Mucosa of descending colon (tissue), 3 donors: Measurements from ENCODE around the gene WASF3. TPM values are rescaled to one million over a fixed set of nuclear protein-coding genes. Genes with fewer than 3 reads are reported as not detected.

ENCODE experiments used
- ATAC-seq: fragments of 200-7000 bp; cut with Tn5 transposase; one replicate; pipeline ENCODE4 v1.9.1; 2020; ENCODE audit warnings: mild to moderate bottlenecking, moderate library complexity
- DNase-seq, 3 donors: peaks; one replicate each; pipeline ENCODE4 v3.0.0-alpha.2; 2020
- H3K36me3 ChIP-seq: fragments of 200-600 bp; one replicate; pipeline ENCODE4 v1.8.0; 2021; ENCODE audit warnings: low read depth, mild to moderate bottlenecking
- H3K4me1 ChIP-seq: fragments of 200-600 bp; one replicate; pipeline ENCODE4 v1.8.0; 2021; ENCODE audit warnings: low read depth, mild to moderate bottlenecking
- H3K4me3 ChIP-seq: fragments of 200-600 bp; one replicate; pipeline ENCODE4 v1.8.0; 2021; ENCODE audit warnings: mild to moderate bottlenecking
- H3K9me3 ChIP-seq: fragments of 200-600 bp; one replicate; pipeline ENCODE4 v1.8.0; 2021; ENCODE audit warnings: mild to moderate bottlenecking
- intact Hi-C, 2 donors: fragments of 100-400 bp; cut with DNase I in 1 of 2; cut with micrococcal nuclease in 1 of 2; formaldehyde crosslinking; loops; one replicate each; pipeline versions ENCODE4 v1.11.0 to v1.11.1; 2022; cut with DNase I, micrococcal nuclease
- total RNA-seq, 3 donors: library from RNA; stranded (reverse); fragmentation: NEBNext Ultra II Directional in 2 of 3; extraction: Animal tissue kit (Norgen Biotek cat#: 25700) in 2 of 3; gene quantifications; one replicate each; pipeline versions ENCODE4 v1.2.1 to v1.2.4, GENCODE V29; 2021 to 2023
- TF ChIP-seq, protein P1 (sequence below): fragments of 200-600 bp; IDR thresholded peaks from one replicate; pipeline ENCODE4 v1.8.0; 2022; ENCODE audit warnings: antibody characterized with exemption, mild to moderate bottlenecking
- donor health status: DM: no; HTN: no; CAD: no; lungs with moderate emphysema.
- donor health status: DM: no; HTN: no; CAD: no.
- donor health status: DM: no; HTN: yes; CAD: no.

Gene WASF3
- total RNA-seq, 3 donors from 2014 or later, result 1.4 to 18.4 (median 4.4) TPM

DNA sequence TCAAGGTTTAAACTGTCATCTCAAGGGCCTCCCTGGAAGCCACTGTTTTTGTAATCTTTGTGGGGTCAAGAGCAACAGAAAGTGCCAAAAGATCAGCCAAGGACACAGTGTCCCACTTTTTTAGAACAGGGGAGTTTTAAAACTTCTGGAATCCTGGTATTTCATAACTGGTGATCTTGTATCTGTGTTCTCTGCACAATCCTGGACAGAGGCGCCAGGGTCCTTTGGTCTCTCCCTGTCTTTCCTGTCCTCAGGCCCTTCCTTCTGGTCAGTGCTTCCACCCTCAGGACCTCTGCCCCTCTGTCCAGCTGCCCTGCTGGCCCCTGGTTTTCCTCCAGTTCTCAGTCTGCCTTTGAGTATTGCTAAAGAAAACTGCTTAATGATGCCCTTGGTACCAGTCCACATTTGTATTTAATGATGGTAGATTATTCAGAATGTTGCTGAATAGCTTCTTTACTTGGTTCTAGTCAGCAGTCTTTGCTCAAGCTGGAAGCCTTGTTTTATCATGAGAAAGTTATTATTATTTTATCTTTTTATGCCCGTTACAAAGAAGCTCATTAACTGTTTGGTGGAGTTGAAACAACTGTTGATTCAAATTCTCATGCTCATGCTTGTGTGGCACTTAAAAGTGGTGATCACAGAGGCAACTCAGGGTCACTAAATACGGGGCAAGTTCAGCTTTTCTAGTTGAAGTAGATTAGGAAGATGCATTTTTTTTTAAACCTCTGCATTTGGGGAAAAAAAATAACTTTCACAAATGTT lies 47.5 kb downstream of the WASF3 start:
- TF ChIP-seq, protein P1, sequence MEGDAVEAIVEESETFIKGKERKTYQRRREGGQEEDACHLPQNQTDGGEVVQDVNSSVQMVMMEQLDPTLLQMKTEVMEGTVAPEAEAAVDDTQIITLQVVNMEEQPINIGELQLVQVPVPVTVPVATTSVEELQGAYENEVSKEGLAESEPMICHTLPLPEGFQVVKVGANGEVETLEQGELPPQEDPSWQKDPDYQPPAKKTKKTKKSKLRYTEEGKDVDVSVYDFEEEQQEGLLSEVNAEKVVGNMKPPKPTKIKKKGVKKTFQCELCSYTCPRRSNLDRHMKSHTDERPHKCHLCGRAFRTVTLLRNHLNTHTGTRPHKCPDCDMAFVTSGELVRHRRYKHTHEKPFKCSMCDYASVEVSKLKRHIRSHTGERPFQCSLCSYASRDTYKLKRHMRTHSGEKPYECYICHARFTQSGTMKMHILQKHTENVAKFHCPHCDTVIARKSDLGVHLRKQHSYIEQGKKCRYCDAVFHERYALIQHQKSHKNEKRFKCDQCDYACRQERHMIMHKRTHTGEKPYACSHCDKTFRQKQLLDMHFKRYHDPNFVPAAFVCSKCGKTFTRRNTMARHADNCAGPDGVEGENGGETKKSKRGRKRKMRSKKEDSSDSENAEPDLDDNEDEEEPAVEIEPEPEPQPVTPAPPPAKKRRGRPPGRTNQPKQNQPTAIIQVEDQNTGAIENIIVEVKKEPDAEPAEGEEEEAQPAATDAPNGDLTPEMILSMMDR, result no peak
- Histone ChIP-seq H3K4me3 (no peak overlapping the region), H3K36me3 (no peaks in the 10 kb centered on the region), H3K9me3 (no peaks in the 10 kb centered on the region), H3K4me1 (no peaks in the 10 kb centered on the region)
- no peak for DNase-seq
- intact Hi-C loops, result no loop called here
- no peak for ATAC-seq

GRCh38 chr13:26605845-26606244 lies 48.4 kb downstream of the WASF3 start:
- H3K4me3 ChIP-seq, result no peak overlapping the region
- no peak for ATAC-seq
- no peaks in the 10 kb centered on the region for H3K36me3 ChIP-seq
- intact Hi-C loops, result no loop called here
- no peak for DNase-seq
- TF ChIP-seq, protein P1, result no peak
- H3K9me3 ChIP-seq, result no peaks in the 10 kb centered on the region
- no peaks in the 10 kb centered on the region for H3K4me1 ChIP-seq

- no peak for DNase-seq
- TF ChIP-seq, protein P1, result no peak
- Histone ChIP-seq H3K4me3 (no peak overlapping the region), H3K9me3 (no peaks in the 10 kb centered on the region), H3K36me3 (no peaks in the 10 kb centered on the region), H3K4me1 (no peaks in the 10 kb centered on the region)
- intact Hi-C loops, result no loop called here
- ATAC-seq, result no peak
Measured at GRCh38 chr13:26606631-26607030, 49.1 kb downstream of the WASF3 start.

- Histone ChIP-seq H3K9me3 (no peaks in the 10 kb centered on the region), H3K4me1 (no peaks in the 10 kb centered on the region), H3K4me3 (no peak overlapping the region), H3K36me3 (no peaks in the 10 kb centered on the region)
- TF ChIP-seq, protein P1, result no peak
- ATAC-seq (no peak), DNase-seq (no peak)
- intact Hi-C loops, result no loop called here
Measured at GRCh38 chr13:26614721-26615120, 57.2 kb downstream of the WASF3 start.

- TF ChIP-seq, protein P1, result no peak
- peaks cover 4% of the 10 kb centered on the region for H3K4me1 ChIP-seq
- H3K4me3 ChIP-seq, result no peak overlapping the region
- intact Hi-C loops, result no loop called here
- H3K36me3 ChIP-seq, result no peaks in the 10 kb centered on the region
- no peak for DNase-seq
- H3K9me3 ChIP-seq, result no peaks in the 10 kb centered on the region
- no peak for ATAC-seq
Measured at GRCh38 chr13:26616126-26616525, 58.6 kb downstream of the WASF3 start.
